Stimulated activated CD4-positive, alpha-beta T cell treated with anti-CD3 and anti-CD28 coated beads, TNF-alpha, amount 100 ng/mL, for 1 hour (primary cell): ENCODE data around the gene SCN5A.

Experiments used
- DNase-seq, 3 donors: peaks; one replicate each; pipeline ENCODE4 v3.0.0-alpha.2; 2020; ENCODE audit warnings: low read depth in 3 of 3, low spot score in 1 of 3

SCN5A gene

DNA sequence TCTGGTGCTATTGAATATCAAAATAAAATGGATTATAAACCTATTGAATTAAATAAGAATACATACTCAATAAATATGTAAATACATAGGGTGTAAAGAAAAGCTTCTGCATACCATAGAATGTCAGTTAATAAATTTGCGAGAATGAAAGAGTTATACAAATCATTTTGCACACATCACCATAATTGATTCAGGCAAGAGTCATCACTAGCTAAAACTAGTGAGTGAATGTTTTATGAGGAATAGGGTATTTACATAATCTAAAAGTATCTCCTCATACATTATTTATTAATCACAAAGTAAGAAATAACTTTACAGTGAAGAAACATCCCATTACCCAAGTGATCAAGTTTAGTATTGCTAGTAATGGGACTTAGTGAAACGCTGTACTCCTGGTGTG lies 139.8 kb downstream of the SCN5A start:
- no peak for DNase-seq

DNA sequence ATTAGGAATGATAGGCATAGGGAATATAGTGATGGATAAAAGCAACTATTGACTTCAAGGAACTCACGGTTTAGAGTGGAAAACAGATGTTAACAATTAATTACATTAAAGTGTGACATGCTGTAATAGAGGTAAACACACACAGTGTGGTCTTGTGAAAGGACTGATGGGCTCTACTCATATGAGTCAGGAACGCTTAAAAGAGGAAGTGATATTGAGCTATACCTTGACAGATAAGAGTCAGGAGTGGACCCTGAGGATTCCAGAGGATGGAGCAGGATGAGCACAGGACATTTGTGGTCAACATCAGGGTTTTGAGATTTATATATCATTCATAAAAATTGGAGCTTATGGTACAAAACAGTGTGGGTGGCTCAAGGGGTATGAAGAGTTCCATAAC lies 142.4 kb downstream of the SCN5A start:
- no peak for DNase-seq

DNA sequence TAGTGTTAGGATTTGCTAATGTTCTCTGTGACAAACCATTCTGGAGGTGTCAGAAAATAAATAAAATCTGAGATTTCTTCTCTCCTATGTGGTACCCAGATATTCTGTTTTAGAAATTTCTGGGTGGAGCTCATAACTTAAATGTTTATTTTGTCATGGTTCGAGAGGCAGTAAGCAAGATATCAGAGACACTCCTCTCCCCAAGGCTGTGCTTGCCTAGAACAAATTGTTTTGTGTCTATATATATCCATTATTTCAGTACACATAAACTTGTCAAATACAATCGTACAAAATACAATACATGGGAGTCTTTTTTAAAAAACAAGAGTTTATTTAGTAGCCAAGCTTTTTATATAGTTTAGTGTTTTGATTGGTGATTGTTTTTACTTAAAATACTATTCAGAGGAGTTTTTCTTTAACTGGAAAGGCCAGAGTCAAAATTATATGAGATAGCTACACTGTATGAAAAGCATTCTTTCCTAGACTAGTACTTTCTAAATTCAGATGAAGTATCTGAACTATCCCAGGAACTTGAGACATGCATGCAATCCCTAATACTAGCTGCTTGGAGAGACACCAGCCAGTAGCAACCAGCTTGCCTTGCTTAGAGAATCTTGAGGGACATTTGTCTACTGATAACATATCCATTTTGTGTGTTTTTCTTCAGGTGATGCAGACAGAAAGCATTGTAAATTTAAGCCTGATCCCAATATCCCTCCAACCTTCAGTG lies 148.6 kb downstream of the SCN5A start:
- no peak for DNase-seq
